HG03558 (cell line): Measurements from ENCODE around the gene STX1A.
"Not testable (repeated sequence)": the region's sequence is repeated elsewhere in the genome, so short reads cannot be mapped to it uniquely, and the experiment has no call there.

Experiments
- ATAC-seq: cut with Tn5 transposase; IDR thresholded peaks from one replicate; pipeline ENCODE4 v1.9.1; 2021; ENCODE audit warnings: moderate number of reproducible peaks; ENCODE audit not compliant: unreplicated experiment; ENCODE audit errors: extremely low read depth

STX1A gene

DNA sequence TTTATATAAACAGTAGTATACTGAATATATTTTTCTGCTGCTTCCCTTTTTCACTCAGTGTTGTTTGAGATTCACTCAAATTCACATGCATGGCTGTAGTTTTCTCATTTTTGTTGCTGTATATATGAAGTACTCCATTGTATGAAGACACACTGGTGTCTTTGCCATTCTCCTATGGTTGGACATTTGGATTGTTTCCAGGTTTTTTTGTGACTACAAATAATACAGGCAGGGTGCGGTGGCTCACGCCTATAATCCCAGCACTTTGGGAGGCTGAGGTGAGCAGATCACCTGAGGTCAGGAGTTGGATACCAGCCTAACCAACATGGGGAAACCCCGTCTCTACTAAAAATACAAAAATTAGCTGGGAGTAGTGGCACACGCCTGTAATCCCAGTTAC lies 58.9 kb downstream of the STX1A start:
- not testable (repeated sequence) for ATAC-seq

DNA sequence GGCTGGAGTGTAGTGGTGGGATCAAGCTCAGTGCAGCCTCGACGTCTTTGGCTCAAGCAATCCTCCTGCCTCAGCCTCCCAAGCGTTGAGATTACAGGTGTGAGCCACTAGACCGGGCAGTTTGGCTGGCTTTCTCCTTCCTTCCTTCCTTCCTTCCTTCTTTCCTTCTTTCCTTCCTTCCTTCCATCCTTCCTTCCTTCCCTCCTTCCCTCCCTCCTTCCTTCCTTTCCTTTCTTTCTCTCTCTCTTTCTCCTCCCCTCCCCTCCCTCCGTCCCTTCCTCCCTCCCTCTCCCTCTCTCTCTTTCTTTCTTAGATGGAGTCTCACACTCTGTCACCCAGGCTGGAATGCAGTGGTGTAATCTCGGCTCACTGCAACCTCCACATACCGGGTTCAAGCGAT lies 59.5 kb downstream of the STX1A start:
- no peak for ATAC-seq

DNA sequence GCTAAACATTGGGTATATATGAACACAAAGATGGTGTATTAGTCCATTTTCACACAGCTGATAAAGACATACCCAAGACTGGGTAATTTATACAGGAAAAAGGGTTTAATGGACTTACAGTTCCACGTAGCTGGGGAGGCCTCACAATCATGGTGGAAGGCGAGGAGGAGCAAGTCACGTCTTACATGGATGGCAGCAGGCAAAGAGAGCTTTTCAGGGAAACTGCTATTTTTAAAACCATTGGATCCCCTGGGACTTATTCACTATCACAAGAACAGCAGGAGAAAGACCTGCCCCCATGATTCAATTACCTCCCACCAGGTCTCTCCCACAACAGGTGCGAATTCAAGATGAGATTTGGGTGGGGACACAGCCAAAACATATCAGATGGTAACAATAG lies 64.2 kb downstream of the STX1A start:
- ATAC-seq, result not testable (repeated sequence)

DNA sequence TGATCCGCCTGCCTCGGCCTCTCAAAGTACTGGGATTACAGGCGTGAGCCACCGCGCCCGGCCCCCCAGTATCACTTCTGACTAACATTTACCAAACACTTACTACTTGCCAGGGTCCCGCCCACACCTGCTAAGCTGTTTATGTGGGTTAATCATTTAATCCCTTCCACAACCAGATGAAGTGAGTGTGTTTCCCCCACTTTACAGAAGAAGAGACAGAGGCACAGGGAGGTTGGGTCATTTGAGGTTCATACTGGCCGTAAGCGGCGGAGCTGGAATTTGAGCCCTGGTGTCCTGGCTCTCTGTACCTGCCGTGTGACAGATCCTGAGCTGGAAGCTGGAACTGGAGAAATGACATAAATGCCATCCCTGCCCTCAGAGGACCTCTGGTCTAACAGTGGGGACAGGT lies 66.9 kb downstream of the STX1A start:
- ATAC-seq, result no peak

DNA sequence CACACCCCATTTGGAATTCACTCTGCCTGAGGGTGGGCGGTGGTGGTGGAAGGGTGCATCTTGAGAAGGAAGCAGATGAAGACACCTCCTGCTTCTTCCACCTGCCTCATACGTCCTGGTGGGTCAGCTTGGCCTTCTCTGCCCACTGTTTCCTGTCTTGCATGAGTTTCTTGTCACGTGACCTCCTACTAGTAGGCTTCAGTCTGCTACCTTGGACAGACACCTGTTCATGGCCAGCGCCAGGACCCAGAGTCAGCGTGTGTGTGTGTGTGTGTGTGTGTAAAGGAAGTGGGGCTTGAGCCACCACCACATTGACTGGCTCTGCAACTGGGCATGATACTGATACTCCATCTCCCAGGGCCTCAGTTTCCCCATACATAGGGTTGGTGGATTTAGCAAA lies 68.9 kb downstream of the STX1A start:
- ATAC-seq, result no peak

DNA sequence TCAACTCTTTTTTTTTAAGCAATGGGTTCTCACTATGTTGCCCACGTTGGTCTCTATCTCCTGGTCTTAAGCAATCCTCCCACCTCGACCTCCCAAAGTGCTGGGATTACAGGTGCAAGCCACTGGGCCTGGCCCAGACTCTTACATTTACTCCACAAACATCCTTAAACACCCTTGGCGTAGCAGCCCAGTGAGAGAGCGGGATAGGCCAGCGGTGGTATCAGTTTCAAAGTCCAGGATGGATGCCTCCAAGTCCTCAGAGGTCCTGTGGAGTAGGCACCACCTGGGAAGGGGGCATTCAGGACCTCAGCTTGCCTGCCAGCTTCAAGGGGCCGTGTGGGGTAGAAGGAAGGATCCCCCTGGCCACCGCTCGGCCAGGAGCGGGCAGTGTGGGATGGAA lies 69.9 kb downstream of the STX1A start:
- no peak for ATAC-seq
